Measurements from ENCODE around the gene WDCP.

DNA sequence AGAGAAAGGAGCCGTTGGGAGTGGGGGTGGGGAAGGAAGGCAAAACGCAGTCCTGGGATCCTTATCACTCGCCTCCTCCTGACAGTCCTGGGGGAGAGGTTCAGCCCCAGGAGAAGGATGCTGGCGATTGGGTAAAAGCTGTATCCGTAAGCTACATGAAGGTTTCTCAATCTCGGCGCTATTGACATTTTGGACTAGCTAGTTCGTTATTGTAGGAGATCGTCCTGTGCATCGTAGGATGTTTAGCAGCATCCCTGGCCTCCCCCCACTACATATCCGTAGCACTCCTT lies 38.0 kb upstream of the WDCP start:
- TF ChIP-seq, protein P1, sequence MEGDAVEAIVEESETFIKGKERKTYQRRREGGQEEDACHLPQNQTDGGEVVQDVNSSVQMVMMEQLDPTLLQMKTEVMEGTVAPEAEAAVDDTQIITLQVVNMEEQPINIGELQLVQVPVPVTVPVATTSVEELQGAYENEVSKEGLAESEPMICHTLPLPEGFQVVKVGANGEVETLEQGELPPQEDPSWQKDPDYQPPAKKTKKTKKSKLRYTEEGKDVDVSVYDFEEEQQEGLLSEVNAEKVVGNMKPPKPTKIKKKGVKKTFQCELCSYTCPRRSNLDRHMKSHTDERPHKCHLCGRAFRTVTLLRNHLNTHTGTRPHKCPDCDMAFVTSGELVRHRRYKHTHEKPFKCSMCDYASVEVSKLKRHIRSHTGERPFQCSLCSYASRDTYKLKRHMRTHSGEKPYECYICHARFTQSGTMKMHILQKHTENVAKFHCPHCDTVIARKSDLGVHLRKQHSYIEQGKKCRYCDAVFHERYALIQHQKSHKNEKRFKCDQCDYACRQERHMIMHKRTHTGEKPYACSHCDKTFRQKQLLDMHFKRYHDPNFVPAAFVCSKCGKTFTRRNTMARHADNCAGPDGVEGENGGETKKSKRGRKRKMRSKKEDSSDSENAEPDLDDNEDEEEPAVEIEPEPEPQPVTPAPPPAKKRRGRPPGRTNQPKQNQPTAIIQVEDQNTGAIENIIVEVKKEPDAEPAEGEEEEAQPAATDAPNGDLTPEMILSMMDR (IDR thresholded peaks at IDR 0.05) = no peak
- TF ChIP-seq EP300 (IDR thresholded peaks at IDR 0.05) = no peak
